Natural killer cell (primary cell): Measurements from ENCODE around the gene KRT33B. TPM values are rescaled to one million over a fixed set of nuclear protein-coding genes. Genes with fewer than 3 reads are reported as not detected.
"Not testable (repeated sequence)": the region's sequence is repeated elsewhere in the genome, so short reads cannot be mapped to it uniquely, and the experiment has no call there.

Experiments used
- ATAC-seq, 3 donors: fragments of 150-1000 bp in 2 of 3; fragments of 200-7000 bp in 1 of 3; cut with Tn5 transposase; 1 replicate in 1 of 3; 2 replicates in 2 of 3; pipeline ENCODE4 v1.10.0; 2021; ENCODE audit warnings: mild to moderate bottlenecking in 2 of 3, moderate library complexity in 2 of 3
- DNase-seq, 2 donors: peaks; one replicate each; pipeline versions ENCODE4 v3.0.0 to v3.0.0-alpha.2; 2013 to 2021; ENCODE audit warnings: mixed read lengths in 1 of 2
- H3K27ac ChIP-seq: one replicate; pipeline ENCODE4 v1.5.1; 2013; ENCODE audit warnings: mild to moderate bottlenecking, low read length
- H3K27me3 ChIP-seq: one replicate; pipeline ENCODE4 v1.6.1; 2013; ENCODE audit warnings: low read length; ENCODE audit not compliant: control insufficient read depth, insufficient read depth
- H3K36me3 ChIP-seq: one replicate; pipeline ENCODE4 v1.6.1; 2013; ENCODE audit warnings: low read length; ENCODE audit not compliant: control insufficient read depth, insufficient read depth
- H3K4me1 ChIP-seq: one replicate; pipeline ENCODE4 v1.6.1; 2013; ENCODE audit warnings: low read length; ENCODE audit not compliant: control insufficient read depth, insufficient read depth
- H3K4me3 ChIP-seq: one replicate; pipeline ENCODE4 v1.5.1; 2013; ENCODE audit warnings: low read length
- H3K9me3 ChIP-seq: one replicate; pipeline ENCODE4 v1.6.1; 2013; ENCODE audit warnings: low read length; ENCODE audit not compliant: control insufficient read depth, insufficient read depth
- H3K27ac Mint-ChIP-seq, 2 donors: one replicate each; pipeline ENCODE4 v1.8.0; 2022; ENCODE audit warnings: mild to moderate bottlenecking in 2 of 2, mixed read lengths in 2 of 2, moderate library complexity in 1 of 2
- H3K27me3 Mint-ChIP-seq, 2 donors: one replicate each; pipeline ENCODE4 v1.8.0; 2022; ENCODE audit warnings: low read depth in 2 of 2, mixed read lengths in 2 of 2
- H3K36me3 Mint-ChIP-seq: one replicate; pipeline ENCODE4 v1.8.0; 2022; ENCODE audit warnings: mixed read lengths
- H3K4me1 Mint-ChIP-seq, 2 donors: one replicate each; pipeline ENCODE4 v1.8.0; 2022; ENCODE audit warnings: mixed read lengths in 2 of 2
- H3K4me3 Mint-ChIP-seq: one replicate; pipeline ENCODE4 v1.8.0; 2022; ENCODE audit warnings: mild to moderate bottlenecking, moderate library complexity, mixed read lengths
- H3K9me3 Mint-ChIP-seq, 2 donors: one replicate each; pipeline ENCODE4 v1.8.0; 2022; ENCODE audit warnings: mixed read lengths in 2 of 2
- CTCF ChIP-seq: fragments of 200-600 bp; IDR thresholded peaks from one replicate; pipeline ENCODE4 v1.8.0; 2022; ENCODE audit warnings: antibody characterized with exemption
- WGBS: methylation state at CpG from one replicate; pipeline ENCODE4 v1.1.7; 2013; ENCODE audit warnings: missing lambda C conversion rate; ENCODE audit not compliant: insufficient coverage; 5-methylcytosine and 5-hydroxymethylcytosine counted together
- intact Hi-C: fragments of 100-400 bp; cut with micrococcal nuclease; formaldehyde crosslinking; loops from one replicate; pipeline ENCODE4 v1.14.2; 2022
- total RNA-seq, 4 donors: library from RNA; stranded (reverse); fragments of 120-200 nt in 1 of 4; gene quantifications; one replicate each; pipeline versions ENCODE4 v1.2.3 to v1.2.4, GENCODE V29; 2013 to 2022

KRT33B gene
- total RNA-seq, 3 donors from 2014 or later (not counting 1 experiment from before 2014, with no cell fraction given), result not detected

GRCh38 chr17:41396340-41396739, 26.7 kb upstream of the KRT33B start:
- H3K27ac ChIP-seq, result no peak overlapping the region
- no peak for TF ChIP-seq CTCF

GRCh38 chr17:41395611-41396010, 26.0 kb upstream of the KRT33B start:
- Mint-ChIP-seq H3K4me1 (no peaks in the 10 kb centered on the region), H3K9me3 (no peaks in the 10 kb centered on the region), H3K27ac (no peak overlapping the region), H3K4me3 (no peak overlapping the region), H3K36me3 (no peaks in the 10 kb centered on the region), H3K27me3 (peaks cover 12 to 20% of the 10 kb centered on the region in 2 donors)
- TF ChIP-seq CTCF, result no peak
- no peaks in the 10 kb centered on the region for H3K4me1 ChIP-seq
- WGBS, result 93% methylated on average over 1 of the region's 1 CpG
- no peaks in the 10 kb centered on the region for H3K9me3 ChIP-seq
- H3K4me3 ChIP-seq, result no peak overlapping the region
- ATAC-seq (no peak), DNase-seq (no peak)
- H3K27me3 ChIP-seq, result no peaks in the 10 kb centered on the region
- no peaks in the 10 kb centered on the region for H3K36me3 ChIP-seq
- no peak overlapping the region for H3K27ac ChIP-seq
- intact Hi-C loops, result no loop called here

More at GRCh38 chr17:41396340-41396739, 26.7 kb upstream of the KRT33B start:
- Histone ChIP-seq H3K4me3 (no peak overlapping the region), H3K4me1 (no peaks in the 10 kb centered on the region), H3K36me3 (no peaks in the 10 kb centered on the region), H3K9me3 (no peaks in the 10 kb centered on the region), H3K27me3 (no peaks in the 10 kb centered on the region)
- DNase-seq (no peak), ATAC-seq (no peak)
- H3K4me1 Mint-ChIP-seq, result no peaks in the 10 kb centered on the region
- WGBS, result 94% methylated on average over 7 of the region's 7 CpGs
- H3K4me3 Mint-ChIP-seq, result no peak overlapping the region
- no peaks in the 10 kb centered on the region for H3K9me3 Mint-ChIP-seq
- H3K27ac Mint-ChIP-seq, result no peak overlapping the region
- peaks cover 14 to 24% of the 10 kb centered on the region in 2 donors for H3K27me3 Mint-ChIP-seq
- no peaks in the 10 kb centered on the region for H3K36me3 Mint-ChIP-seq
- intact Hi-C loops, result no loop called here

GRCh38 chr17:41395044-41395443, 25.4 kb upstream of the KRT33B start:
- intact Hi-C loops, H3K27ac Mint-ChIP-seq, DNase-seq, H3K36me3 ChIP-seq, H3K4me3 Mint-ChIP-seq, H3K9me3 Mint-ChIP-seq, H3K4me3 ChIP-seq, ATAC-seq, H3K36me3 Mint-ChIP-seq, H3K4me1 ChIP-seq, H3K27ac ChIP-seq, H3K27me3 ChIP-seq, H3K4me1 Mint-ChIP-seq, H3K9me3 ChIP-seq: not testable (repeated sequence)
- 88% methylated on average over 8 of the region's 12 CpGs for WGBS
- H3K27me3 Mint-ChIP-seq, result peaks cover 10 to 21% of the 10 kb centered on the region in 2 donors

GRCh38 chr17:41394254-41394996, 24.8 kb upstream of the KRT33B start:
- WGBS, result 92% methylated on average over 10 of the region's 10 CpGs
- no peaks in the 10 kb centered on the region for H3K36me3 ChIP-seq
- intact Hi-C loops, result no loop called here
- TF ChIP-seq CTCF, result no peak
- H3K27me3 Mint-ChIP-seq, result peaks cover 9 to 24% of the 10 kb centered on the region in 2 donors
- H3K36me3 Mint-ChIP-seq, result no peaks in the 10 kb centered on the region
- H3K27ac Mint-ChIP-seq, result no peak overlapping the region
- no peak overlapping the region for H3K27ac ChIP-seq
- no peaks in the 10 kb centered on the region for H3K27me3 ChIP-seq
- ATAC-seq, result no peak
- no peak overlapping the region for H3K4me3 ChIP-seq
- H3K9me3 Mint-ChIP-seq, result no peaks in the 10 kb centered on the region
- H3K4me3 Mint-ChIP-seq, result no peak overlapping the region
- H3K4me1 ChIP-seq, result no peaks in the 10 kb centered on the region
- H3K4me1 Mint-ChIP-seq, result no peaks in the 10 kb centered on the region
- H3K9me3 ChIP-seq, result no peaks in the 10 kb centered on the region
- DNase-seq, result no peak
